Stimulated activated CD4-positive, alpha-beta T cell treated with anti-CD3 and anti-CD28 coated beads, Interleukin-4, amount 100 ng/mL, for 48 hours (primary cell): ENCODE measurements around the gene UBE2Q1.
"Not testable (repeated sequence)": the region's sequence is repeated elsewhere in the genome, so short reads cannot be mapped to it uniquely, and the experiment has no call there.

Source experiments
- DNase-seq, 2 donors: peaks; one replicate each; pipeline ENCODE4 v3.0.0-alpha.2; 2020; ENCODE audit warnings: low read depth in 2 of 2

The UBE2Q1 gene

DNA sequence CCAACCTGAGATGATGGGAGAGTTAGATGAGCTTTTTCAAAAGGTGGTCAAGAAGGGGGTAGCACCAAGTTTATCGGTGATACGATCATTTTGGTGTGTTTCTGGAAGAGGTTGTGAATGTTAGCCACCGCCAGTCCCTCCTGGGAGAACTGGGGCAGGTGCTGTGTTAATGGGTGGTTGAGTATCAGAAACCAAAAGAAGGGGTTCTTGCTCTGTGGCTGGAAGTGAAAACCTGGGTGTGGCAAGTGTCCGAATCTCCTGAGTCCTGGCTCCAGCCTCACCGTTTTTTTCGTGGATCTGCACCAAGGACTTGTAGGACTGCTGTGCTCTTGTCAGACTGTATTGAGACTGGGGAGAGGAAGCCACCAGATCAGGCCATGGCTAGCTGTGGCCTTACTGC is 7.8 kb downstream of the UBE2Q1 start:
- no peak for DNase-seq

DNA sequence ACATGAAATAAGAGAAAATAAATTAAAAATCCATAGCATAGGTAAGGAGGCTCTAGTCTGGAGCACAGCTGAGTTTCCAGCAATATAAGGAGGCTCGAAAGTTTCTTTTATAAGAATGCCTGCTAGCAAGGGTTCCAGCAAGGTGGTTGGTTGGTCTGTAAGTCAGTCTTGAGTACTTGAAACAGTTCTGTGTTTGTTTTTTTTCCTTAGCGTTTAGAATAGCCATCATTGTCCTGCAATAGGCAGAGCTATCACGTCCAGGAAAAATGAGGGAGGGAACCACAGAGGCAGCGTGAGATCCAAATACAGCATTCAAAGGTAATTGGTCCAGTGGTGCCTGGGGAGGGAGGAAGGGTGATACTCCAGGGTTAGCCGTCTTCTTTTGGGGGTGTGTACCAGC is 8.4 kb downstream of the UBE2Q1 start:
- no peak for DNase-seq

DNA sequence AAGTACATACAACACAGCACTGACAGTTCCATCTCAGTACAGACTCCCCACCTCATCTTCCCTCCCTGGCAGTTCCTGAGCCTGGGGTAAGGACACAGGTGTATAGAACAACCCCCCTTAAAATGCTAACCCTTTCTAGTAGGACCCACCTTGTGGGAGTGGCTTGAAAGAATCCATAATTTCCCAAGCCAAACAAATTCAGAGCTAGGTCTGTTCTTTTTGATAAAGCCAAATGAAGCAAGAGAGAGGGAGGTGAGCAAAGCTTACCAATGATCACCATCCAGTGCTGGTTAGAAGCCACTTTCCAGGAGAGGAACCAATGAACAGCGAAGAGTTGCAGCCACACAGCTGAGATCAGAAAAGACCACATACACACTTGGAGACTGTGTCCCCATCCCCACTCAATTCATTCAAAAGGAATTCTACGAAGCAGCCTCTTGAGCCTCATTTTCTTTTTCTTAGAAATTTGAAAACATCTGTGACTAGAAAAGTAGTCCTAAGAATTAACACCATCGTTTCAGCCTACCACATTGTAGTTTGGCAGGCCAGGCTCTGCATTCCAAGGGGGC is 9.2 kb downstream of the UBE2Q1 start:
- DNase-seq, result no peak

DNA sequence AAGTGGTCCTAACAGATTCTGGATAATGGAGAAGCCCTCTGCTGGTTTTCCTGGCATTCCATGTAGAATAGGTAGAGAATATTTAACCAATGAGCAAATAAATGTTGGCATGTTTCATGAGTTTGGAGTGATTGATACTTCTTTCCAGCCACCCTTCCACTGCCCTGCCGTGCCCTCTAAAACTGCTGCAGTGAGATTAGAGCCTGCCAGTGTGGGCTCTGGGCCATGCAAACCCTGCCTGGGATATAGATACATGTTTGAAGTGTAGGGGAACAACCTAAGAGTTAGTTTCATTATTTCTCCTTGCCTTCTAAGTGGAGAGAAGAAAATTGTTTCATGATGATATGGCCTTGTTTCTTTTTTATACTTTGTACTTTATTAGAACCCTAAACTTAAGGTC is 10.4 kb downstream of the UBE2Q1 start:
- no peak for DNase-seq

DNA sequence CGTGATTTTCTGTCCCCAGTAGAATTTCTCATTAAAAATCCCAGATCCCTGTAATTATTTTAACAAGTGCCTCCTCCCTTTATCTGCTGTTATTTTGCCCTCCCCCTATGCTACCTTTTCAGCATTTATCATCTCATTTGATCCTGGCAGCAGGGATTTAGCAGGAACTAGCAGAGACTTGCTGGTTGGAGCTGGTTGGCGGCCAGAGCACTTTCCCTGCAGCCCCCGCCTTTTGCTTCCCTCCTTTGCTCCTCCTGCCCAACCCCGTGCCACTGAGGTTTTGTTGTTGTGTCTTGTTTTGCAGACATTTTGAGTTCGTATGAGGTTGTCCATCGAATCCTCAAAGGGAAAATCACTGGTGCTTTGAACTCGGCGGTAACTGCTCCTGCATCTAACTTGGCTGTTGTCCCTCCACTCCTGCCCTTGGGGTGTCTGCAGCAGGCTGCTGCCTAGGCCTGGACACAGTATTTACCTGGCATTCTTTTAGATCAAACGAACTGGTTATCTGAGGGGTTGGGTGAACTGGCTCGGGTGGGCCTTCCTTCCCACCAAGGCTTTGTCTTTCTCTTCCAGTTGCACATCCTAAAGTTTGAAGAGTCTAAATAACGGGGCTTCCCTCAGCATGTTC is 11.2 kb downstream of the UBE2Q1 start:
- DNase-seq, result no peak

DNA sequence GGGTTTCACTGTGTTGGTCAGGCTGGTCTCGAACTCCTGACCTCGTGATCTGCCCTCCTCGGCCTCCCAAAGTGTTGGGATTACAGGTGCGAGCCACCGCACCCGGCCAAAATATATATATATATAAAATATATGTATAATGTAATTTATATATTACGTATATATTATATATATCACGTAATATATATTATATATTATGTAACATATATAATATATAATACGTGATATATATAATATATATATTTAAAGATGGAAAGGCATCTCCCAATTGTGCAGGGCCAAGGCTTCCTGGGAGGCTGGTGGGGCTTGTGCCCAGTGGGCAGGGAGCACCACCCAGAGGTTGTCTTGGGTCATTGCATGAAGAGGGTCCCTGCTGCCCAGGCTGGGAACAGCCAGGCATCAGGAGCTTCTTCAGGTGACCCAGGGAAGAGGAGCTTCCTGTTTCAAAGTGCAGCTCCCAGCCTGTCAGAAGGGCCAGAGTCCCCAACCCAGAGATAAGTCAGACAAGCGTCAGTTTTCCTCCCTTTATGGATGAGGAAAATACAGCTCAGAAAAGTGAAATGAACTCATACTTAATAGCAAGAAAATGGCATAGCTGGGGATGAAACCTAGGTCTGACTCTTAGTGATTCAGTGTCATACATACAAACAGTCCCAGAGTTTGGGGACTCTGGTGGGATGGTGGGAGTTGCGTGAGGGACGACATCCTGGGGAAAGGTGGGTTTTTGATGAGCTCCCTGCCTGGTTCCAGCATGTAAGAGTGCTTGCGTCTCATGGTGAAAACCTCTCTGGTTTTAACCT is 12.0 kb downstream of the UBE2Q1 start:
- DNase-seq, result peak; percentile 50 to 51

DNA sequence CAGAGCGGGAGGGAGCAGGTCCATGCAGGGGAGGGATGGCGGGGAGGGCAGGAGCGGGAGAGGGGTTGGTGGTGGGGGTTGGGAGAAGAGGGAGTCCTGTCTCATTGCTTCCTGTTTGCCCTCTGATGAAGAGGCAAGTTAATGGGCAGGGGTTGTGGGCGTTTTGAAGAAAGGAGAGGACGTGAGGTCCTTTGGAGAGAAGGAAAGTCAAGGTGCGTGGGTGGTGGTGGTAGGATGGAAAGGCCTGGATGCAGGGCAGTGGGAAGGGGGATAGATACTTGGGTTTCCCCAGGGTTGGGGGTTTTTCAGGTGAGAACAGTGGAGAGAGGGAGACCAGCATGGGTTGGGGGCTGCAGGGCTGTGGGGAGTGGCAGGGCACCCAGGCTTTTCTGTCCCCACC is 17.2 kb downstream of the UBE2Q1 start:
- DNase-seq, result no peak

DNA sequence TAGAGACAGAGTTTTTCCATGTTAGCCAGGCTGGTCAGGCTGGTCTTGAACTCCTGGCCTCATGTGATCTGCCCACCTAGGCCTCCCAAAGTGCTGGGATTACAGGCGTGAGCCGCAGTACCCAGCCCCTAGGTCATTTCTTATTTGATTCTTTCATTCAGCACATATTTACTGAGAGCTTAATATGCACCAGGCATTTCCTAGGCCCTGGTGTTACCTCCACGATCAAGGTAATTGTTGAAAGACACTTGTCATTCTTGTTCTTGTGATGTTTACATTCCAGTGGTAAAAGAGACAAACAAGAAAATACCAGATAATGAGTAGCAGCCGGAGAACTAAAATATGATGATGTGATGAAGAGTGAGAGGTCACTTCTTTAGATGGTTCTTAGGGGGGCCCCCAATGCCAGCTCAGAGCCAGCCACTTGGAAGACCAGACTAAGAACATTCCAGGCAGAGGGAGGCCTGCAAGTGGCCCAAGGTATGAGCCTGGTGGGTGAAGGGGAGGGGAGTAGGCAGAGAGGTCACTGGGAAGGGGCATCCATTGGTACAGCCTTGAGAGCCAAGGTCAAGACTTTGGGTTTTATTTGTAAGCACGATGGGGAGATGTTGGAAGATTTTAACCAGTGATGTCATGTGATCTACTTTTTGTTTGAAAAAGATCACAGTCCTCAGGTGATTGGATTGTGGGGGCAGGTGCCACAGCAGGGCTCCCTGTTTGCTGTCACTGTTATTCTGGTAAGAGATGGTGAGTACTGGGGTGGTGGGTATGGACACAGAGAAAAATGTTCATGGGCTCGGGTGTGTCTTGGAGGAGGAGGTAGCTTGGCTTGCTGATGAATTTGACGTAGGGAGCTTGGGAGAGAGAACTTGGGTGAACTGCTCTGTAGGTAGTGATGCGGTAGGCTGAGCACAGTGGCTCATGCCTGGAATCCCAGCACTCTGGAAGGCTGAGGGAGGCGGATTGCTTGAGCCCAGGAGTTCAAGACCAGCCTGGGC is 18.7 kb downstream of the UBE2Q1 start:
- no peak for DNase-seq

DNA sequence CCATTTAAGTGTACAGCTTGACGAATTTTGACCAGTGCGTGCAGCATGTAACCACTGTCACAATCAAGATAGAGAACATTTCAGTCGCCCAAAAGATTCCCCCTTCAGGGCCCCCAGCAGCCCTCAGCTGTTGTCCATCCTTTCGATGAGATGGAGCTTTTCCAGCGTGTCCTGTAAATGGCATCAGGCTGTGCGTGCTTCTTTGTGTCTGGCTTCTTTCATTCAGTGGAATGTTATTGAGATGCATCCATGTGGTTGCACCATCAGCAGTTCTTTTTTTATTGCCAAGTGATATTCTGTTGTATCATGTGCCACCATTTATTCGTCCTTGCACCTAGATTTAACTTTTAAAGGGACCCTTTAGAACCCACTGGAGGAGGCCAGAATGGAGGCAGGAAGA is 21.9 kb downstream of the UBE2Q1 start:
- no peak for DNase-seq

DNA sequence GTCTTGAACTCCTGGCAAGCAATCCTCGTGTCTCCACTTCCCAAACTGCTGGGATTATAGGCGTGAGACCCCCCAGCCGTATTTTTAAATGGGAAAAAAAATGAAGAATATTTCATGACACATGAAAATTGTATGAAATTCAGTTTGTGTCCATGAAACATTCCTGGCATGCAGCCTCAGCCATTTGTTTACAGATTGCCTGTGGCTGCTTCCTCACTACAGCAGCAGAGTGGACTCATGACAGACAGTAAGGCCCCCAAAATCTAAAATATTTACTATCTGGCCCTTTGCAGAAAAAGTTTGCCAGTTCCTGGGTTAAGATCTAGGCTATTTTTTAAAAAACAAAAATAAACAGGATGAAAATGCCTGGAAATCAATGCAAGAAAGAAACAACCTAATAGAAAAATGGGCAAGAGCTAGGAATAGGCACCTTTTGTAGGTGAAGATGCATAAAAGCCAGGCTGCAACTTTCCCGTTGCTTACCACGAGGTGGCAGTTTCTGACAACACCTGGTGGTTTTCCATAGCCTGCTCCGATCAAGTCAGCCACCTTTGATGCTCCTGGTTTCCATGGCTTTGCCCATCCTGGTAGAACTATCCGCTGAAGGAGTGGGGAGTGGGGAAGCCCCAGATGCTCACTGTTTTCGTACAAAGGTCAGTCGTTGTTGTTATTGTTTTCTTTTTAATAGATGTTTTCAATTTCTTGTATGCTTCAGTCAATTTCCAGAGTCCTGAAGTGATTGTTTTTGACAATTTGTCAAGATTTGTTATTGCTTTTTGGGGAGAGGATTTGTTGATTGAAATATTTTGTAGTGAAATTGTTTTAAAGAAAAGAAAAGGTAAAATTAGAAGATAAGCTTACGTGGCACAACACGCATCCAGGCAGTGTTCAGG is 24.3 kb downstream of the UBE2Q1 start:
- no peak for DNase-seq

DNA sequence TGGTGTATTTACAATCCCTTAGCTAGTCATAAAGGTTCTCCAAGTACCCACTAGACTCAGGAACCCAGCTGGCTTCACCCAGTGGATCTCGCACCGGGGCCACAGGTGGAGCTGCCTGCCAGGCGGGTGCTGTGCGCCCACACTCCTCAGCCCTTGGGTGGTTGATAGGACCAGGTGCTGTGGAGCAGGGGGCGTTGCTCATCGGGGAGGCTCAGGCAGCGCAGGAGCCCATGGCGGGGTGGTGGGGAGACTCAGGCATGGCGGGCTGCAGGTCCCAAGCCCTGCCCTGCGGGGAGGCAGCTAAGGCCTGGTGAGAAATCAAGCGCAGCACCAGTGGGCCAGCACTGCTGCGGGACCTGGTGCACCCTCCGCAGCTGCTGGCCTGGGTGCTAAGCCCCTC is 26.5 kb downstream of the UBE2Q1 start:
- not testable (repeated sequence) for DNase-seq

DNA sequence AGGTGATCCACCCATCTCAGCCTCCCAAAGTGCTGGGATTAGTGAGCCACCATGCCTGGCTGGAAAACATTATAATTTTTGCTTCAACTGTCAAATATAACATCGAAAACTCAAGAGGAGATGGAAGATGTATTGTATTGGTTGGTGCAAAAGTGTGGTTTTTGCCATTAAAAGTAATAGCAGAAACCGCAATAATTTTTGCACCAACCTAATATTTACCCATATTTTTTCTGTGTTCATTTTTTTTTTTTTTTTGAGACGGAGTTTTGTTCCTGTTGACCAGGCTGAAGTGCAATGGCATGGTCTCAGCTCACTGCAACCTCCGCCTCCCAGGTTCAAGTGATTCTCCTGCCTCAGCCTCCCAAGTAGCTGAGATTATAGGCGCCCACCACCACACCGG is 29.2 kb downstream of the UBE2Q1 start:
- no peak for DNase-seq

DNA sequence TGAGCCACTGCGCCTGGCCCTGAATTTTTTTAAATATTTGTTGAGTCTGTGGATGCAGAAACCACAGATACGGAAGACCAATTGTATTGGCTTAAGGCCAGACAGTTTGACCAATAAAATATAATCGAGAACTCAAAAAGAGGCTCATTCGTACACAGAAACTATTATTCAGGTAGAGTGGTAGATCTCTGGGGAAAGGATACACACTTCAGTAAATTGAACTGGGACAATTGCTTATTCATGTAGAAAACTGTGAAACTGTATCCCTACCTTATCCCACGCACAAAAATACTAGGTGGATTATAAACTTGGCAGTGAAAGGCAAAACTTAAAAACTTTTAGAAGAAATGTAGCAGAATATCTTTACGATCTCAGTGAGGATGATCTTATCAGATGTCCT is 31.3 kb downstream of the UBE2Q1 start:
- DNase-seq, result no peak

DNA sequence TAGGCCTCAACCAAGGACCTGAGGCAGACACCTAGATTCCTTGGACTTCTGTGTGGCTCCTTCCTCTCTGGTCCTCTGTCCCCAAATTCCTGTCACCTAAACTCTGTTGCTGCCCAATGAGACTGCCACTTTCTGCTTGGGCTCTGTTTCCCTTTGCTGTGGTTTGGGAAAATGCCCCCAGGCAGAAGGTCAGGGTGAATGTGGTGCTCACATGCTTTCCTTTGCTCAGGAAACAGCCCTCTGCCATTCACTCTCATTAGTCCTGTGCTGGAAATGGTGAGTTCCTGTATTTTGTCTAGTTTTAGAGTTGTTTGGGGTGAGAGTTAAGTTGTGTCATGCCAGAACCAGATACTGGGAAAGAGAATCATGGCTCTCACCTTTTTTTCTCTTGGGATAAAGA is 33.6 kb downstream of the UBE2Q1 start:
- no peak for DNase-seq

DNA sequence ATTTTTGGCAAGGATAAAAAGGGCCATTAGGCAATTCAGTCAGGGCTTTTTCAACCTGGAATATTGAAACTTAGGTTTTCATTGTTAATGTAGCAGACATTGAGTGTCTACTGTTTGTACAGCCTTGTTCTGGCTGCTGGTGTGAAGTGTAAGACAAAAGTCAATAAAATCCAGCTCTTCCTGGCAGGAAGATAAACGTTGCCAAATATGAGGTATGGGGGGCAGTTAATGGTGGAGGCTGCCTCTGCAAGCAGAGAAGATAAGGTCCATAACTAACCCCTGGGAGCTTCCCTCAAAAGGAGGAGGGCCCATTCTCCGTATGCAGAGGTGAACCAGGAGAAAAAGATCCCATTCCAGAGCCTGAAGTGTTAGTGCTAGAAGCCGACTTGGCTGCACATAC is 36.8 kb downstream of the UBE2Q1 start:
- DNase-seq, result no peak

DNA sequence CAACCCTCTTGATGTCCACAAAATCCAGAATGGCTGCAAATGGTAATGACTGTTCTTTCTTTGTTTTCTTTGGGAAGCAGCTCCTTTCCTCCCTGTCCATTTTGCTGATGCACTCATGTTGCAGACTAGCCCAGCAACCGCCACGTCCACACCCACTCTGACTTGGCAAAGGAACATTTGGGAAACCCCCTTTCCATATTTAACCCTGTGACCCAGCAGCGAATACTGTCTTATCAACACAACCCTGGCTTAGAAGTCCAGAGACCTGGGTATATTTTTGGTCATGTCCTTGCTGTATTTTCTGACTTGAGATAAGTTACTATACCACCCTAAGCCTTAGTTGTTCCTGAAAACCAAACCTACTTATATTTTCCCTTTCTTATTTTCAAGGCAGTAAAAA is 38.1 kb downstream of the UBE2Q1 start:
- no peak for DNase-seq

DNA sequence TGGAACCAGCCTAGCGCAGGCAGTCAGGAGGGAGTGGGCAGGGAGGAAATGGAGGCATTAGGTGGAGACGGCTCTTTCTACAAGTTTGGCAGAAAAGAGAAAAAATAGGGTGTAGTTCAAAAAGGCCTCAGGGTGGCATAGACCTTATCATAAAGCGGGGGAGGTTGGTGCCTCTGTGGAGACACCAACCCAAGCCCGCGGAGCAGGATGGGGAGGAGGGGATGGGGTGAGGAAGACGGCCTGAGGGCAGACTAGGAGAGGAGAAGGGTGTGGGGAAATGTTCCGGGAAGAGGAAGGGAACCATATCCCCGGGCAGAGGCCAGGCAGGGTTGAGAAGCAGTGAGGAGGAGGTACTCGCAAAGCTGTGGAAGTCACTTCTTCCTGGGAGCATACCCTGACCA is 38.9 kb downstream of the UBE2Q1 start:
- DNase-seq, result no peak

DNA sequence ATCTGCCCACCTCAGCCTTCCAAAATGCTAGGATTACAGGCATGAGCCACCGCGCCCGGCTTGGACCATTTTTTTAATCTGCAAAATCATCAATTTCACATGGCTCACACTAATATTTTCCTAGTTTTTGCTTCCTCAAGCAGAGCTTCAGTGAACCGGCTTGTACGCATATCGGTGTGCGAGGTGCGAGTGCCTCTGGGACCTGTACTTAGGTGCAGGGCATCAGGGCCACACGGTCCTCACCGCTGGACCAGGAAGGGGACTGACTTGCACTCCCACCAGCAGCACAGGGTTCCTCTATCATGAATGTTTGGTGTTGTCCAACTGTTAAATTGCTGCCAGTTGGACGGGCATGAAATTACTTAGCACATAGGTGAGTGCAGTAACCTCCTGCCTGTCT is 40.8 kb downstream of the UBE2Q1 start:
- DNase-seq, result no peak

DNA sequence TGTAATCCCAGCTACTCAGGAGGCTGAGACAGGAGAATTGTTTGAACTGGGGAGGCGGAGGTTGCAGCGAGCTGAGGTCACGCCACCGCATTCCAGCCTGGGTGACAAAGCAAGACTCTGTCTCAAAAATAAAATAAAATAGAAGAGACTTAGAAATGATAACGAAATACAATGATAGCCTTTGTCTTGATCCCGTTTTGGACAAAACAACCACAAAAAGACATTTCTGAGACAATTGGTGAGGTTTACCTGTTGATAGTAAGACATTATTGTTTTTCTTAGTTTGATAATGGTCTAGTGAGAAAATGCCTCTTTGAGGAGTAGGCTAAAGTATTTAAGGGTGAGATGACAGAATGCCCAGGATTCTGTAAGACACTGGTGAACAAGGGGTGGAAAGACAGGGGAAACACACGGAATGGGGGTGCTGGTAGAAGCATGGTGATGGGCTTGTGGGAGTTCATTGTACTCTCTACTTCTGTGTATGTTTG is 44.4 kb downstream of the UBE2Q1 start:
- no peak for DNase-seq

DNA sequence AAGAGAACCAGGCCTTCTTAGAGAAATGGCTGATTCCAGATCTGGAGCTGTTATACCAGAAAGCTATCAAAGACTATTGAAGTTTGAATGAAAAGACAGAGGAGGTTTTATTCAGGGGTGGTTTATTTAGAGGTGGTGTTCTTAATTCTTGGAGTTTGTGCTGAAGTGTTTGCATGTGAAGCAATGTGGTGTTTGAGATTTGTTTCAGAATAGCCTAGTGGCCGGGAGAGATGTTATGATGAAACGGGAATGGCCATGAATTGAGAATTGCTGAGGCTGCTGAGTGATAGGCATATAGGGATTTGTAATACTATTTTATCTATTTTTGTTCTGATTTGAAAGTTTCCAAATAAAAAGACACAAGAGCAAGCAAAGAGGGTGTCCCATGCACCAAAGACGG is 45.7 kb downstream of the UBE2Q1 start:
- no peak for DNase-seq

DNA sequence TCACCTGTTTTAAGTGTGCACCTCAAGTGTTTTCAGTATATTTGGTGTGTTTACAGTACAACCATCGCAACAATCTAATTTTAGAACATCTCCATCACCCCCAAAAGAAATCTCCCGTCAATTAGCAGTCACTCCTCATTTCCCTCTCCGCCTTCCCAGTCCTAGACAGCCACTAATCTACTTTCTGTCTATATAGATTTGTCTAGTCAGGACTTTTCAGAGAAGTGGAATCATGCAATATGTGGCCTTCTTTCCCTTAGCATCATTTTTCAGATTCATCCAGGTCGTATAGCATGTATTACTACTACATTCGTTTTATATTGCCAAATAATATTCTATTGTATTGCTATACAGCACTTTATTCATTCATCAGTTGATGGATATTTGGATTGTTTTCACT is 54.6 kb downstream of the UBE2Q1 start:
- DNase-seq, result no peak
